Panc1 (cell line): ENCODE data around the gene KIF24. TPM values are rescaled to one million over a fixed set of nuclear protein-coding genes. Genes with fewer than 3 reads are reported as not detected.
A peak's percentile ranks its signal among the peaks of the same experiment; 100 is the strongest.

ENCODE experiments used
- ATAC-seq: fragments of 200-7000 bp; cut with Tn5 transposase; 2 replicates; pipeline ENCODE4 v1.9.1; 2020; ENCODE audit warnings: mild to moderate bottlenecking, moderate library complexity
- BruUV-seq: library from RNA; stranded (reverse); fragments of 400-500 nt; replicated peaks from 2 replicates; lab custom pipeline; 2021; lab: Mats Ljungman, UMichigan
- CTCF ChIA-PET: fragments of 300-600 bp; sonication (Branson Sonifier 250); formaldehyde crosslinking; loops from one replicate; lab custom pipeline; 2022; ENCODE audit warnings: antibody characterized with exemption; lab: Charles Lee
- POLR2A ChIA-PET: fragments of 300-600 bp; sonication (Branson Sonifier 250); formaldehyde crosslinking; loops from one replicate; lab custom pipeline; 2022; ENCODE audit warnings: antibody characterized with exemption; lab: Charles Lee
- DNase-seq: peaks from one replicate; pipeline ENCODE4 v3.0.0-alpha.2; 2010; ENCODE audit warnings: low read depth, low spot score
- H3K27ac ChIP-seq: 2 replicates; pipeline ENCODE4 v1.5.1; 2011; ENCODE audit warnings: mild to moderate bottlenecking, low read length, inconsistent platforms
- H3K27me3 ChIP-seq: fragments of 200-500 bp; sonication (Bioruptor generic); 2 replicates; pipeline ENCODE4 v1.6.0; 2014; ENCODE audit warnings: low read length, inconsistent platforms; ENCODE audit not compliant: control insufficient read depth, insufficient read depth
- H3K36me3 ChIP-seq: fragments of 200-500 bp; sonication (Bioruptor generic); 2 replicates; pipeline ENCODE4 v1.5.1; 2014; ENCODE audit warnings: inconsistent platforms, mild to moderate bottlenecking, low read length, moderate library complexity; ENCODE audit not compliant: control insufficient read depth, insufficient read depth
- H3K4me1 ChIP-seq: 2 replicates; pipeline ENCODE4 v1.5.1; 2011; ENCODE audit warnings: inconsistent platforms, mild to moderate bottlenecking, low read length, moderate library complexity; ENCODE audit not compliant: control insufficient read depth, insufficient read depth
- H3K4me3 ChIP-seq, 2 experiments: 2 replicates each; pipeline ENCODE4 v1.5.1; 2011 to 2012; ENCODE audit warnings: low read depth in 2 of 2, low read length in 2 of 2, mild to moderate bottlenecking in 2 of 2, inconsistent platforms in 1 of 2, moderate library complexity in 1 of 2
- H3K9me3 ChIP-seq: fragments of 200-500 bp; sonication (Bioruptor generic); 2 replicates; pipeline ENCODE4 v1.5.1; 2014; ENCODE audit warnings: low read depth, mild to moderate bottlenecking, inconsistent platforms, low read length, moderate library complexity; ENCODE audit not compliant: control insufficient read depth, insufficient read depth
- POLR2AphosphoS5 ChIP-seq: IDR thresholded peaks from 2 replicates; pipeline ENCODE4 v1.6.1; 2012; ENCODE audit warnings: mild to moderate bottlenecking, low read depth, low read length, moderate library complexity
- REST ChIP-seq, 2 experiments: IDR thresholded peaks; 2 replicates each; pipeline ENCODE4 v1.6.1; 2011 to 2012; ENCODE audit warnings: low read depth in 2 of 2, control low read depth in 1 of 2, low read length in 1 of 2, mild to moderate bottlenecking in 1 of 2, moderate library complexity in 1 of 2; ENCODE audit not compliant: insufficient read depth in 1 of 2
- SIN3A ChIP-seq: IDR thresholded peaks from 2 replicates; pipeline ENCODE4 v1.6.1; 2012; ENCODE audit warnings: low read depth, mild to moderate bottlenecking, low read length, moderate library complexity, borderline replicate concordance; ENCODE audit not compliant: insufficient read depth
- TCF7L2 ChIP-seq: IDR thresholded peaks from 2 replicates; pipeline ENCODE4 v1.6.1; 2011; ENCODE audit warnings: mild to moderate bottlenecking, low read depth, low read length, inconsistent platforms
- in situ Hi-C: cut with HindIII; loops from 2 replicates; pipeline ENCODE4 v1.10.0; 2016; ENCODE audit warnings: low sequenced_read_pairs, low pct_unique_long_range_greater_than_20kb
- intact Hi-C: fragments of 100-400 bp; cut with micrococcal nuclease; formaldehyde crosslinking; loops from one replicate; pipeline ENCODE4 v1.10.0; 2022; ENCODE audit not compliant: unreplicated experiment
- total RNA-seq: library from RNA; stranded (reverse); gene quantifications from one replicate; pipeline ENCODE4 v1.2.1, GENCODE V29; 2021; ENCODE audit not compliant: unreplicated experiment
- TF ChIP-seq, protein P1 (sequence below): fragments of 450-650 bp; IDR thresholded peaks from 2 replicates; pipeline ENCODE4 v1.5.1; 2017; ENCODE audit warnings: mild to moderate bottlenecking

Gene KIF24
- total RNA-seq, 1 experiment from 2014 or later: 7.2 TPM

DNA sequence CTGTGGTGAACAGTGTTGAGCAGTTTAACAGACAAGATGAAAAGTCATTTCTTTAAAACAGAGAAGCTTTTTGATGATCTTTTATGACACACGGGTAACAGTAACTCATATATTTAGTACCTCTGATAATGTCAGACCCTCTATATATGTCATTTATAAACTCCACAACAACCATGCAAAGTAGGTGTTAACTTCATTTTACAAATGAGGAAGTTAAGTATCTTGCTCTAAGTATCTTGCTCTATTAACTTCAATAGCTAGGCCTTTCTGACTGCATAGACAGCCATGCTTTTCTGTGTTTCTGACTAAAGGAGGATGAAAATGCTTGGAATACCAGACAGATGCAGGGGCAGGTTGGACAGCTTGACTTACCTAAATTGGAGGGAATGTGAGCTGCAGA is 2.1 kb upstream of the KIF24 start:
- no peak for TF ChIP-seq REST (IDR thresholded peaks at IDR 0.05; ENCODE audit: insufficient read depth in 1 of 2, low read depth in 2 of 2, low read length in 1 of 2)
- TF ChIP-seq TCF7L2: no peak
- no peak for TF ChIP-seq POLR2AphosphoS5
- TF ChIP-seq, protein P1, sequence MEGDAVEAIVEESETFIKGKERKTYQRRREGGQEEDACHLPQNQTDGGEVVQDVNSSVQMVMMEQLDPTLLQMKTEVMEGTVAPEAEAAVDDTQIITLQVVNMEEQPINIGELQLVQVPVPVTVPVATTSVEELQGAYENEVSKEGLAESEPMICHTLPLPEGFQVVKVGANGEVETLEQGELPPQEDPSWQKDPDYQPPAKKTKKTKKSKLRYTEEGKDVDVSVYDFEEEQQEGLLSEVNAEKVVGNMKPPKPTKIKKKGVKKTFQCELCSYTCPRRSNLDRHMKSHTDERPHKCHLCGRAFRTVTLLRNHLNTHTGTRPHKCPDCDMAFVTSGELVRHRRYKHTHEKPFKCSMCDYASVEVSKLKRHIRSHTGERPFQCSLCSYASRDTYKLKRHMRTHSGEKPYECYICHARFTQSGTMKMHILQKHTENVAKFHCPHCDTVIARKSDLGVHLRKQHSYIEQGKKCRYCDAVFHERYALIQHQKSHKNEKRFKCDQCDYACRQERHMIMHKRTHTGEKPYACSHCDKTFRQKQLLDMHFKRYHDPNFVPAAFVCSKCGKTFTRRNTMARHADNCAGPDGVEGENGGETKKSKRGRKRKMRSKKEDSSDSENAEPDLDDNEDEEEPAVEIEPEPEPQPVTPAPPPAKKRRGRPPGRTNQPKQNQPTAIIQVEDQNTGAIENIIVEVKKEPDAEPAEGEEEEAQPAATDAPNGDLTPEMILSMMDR: no peak
- TF ChIP-seq SIN3A: no peak
- Histone ChIP-seq H3K27me3 (no peaks in the 10 kb centered on the region), H3K9me3 (no peaks in the 10 kb centered on the region), H3K4me1 (peaks cover 24% of the 10 kb centered on the region), H3K36me3 (no peaks in the 10 kb centered on the region; the same call in 1 of the 2 replicates), H3K27ac (no peak overlapping the region), H3K4me3 (no peak overlapping the region)
- ChIA-PET CTCF (interaction anchor here (1.3 kb wide), 1 partner anchor 48 kb away, joined by 9 read pairs; no protein-coding TSS in a partner anchor), POLR2A (interaction anchor here (0.6 kb wide), 1 partner anchor 22 kb away, joined by 6 read pairs; no protein-coding TSS in a partner anchor)
- no peak for DNase-seq
- intact Hi-C loops (no loop called here), in situ Hi-C loops (no loop called here)
- BruUV-seq: no TSS peak
- ATAC-seq: no peak

DNA sequence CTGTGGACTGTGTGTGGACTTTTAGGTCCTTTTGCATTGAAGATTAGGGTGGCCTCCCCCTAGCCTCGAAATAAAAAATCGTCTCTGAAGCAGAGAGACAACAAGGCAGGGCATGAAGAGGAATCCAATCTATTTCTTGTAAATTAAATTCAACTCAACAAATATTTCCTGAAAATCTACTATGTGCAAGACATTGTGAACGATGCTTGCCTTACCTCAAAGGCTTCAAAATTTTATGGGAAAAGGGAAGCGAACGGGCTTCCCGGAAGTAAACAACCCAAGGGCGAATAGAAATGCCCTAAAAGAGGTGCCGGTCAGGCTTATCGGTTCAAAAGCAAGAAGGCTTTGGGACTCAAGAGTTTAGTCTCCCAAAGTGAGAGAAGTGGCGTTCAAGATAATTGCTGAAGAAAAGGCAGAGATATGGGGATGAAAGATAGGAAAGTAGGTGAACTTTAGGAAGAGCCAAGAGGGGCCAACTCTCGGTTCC is 525 bp downstream of the KIF24 start:
- Histone ChIP-seq H3K27me3 (no peaks in the 10 kb centered on the region), H3K27ac (peak overlapping the region; percentile 94), H3K4me3 (peak overlapping the region; percentile 91 to 97), H3K4me1 (peaks cover 24% of the 10 kb centered on the region), H3K36me3 (no peaks in the 10 kb centered on the region; the same call in 1 of the 2 replicates), H3K9me3 (no peaks in the 10 kb centered on the region)
- peak; percentile 49; the same call in 1 of the 2 replicates for TF ChIP-seq POLR2AphosphoS5
- no peak for TF ChIP-seq SIN3A
- TF ChIP-seq TCF7L2: peak; percentile 33; the same call in 1 of the 2 replicates
- TF ChIP-seq, protein P1: no peak
- ATAC-seq (peak; percentile 33), DNase-seq (no peak)
- ChIA-PET POLR2A (interaction anchor here (0.6 kb wide), 1 partner anchor 30 kb away, joined by 6 read pairs; no protein-coding TSS in a partner anchor), CTCF (no interaction called here)
- intact Hi-C loops: no loop called here
- in situ Hi-C loops: no loop called here
- BruUV-seq: TSS peak; percentile 84
